HG02981 (cell line): ENCODE results near the gene CPNE5.

Source experiments
- ATAC-seq: cut with Tn5 transposase; IDR thresholded peaks from one replicate; pipeline ENCODE4 v1.9.1; 2021; ENCODE audit warnings: mild to moderate bottlenecking, moderate library complexity; ENCODE audit not compliant: unreplicated experiment

Gene CPNE5

DNA sequence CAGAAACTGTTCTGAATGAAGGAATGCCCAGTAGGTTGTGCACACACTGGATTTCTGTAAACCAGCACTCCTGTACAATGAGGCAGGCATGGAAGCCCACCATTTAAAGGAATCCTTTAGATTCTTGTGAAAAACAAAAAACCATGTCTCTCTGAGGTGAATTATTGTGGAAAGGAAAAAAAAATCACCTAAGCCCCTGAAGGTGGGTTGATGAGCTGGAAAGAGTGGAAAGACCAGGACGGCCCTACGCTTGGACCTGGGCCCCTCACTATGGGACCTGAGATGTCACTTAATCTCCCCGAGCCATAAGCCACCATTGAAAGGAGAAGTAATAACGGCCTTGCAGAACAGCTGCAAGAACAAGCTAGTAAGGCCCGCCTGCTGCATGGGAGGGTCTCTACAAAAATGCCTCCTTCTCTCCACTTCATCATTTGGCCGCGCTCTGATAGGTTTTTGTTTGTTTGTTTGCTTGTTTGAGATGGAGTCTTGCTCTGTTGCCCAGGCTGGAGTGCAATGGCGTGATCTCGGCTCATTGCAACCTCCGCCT, 72.8 kb downstream of the CPNE5 start:
- no peak for ATAC-seq

GRCh38 chr6:36765594-36766398, 73.4 kb downstream of the CPNE5 start:
- peak; percentile 81 for ATAC-seq

DNA sequence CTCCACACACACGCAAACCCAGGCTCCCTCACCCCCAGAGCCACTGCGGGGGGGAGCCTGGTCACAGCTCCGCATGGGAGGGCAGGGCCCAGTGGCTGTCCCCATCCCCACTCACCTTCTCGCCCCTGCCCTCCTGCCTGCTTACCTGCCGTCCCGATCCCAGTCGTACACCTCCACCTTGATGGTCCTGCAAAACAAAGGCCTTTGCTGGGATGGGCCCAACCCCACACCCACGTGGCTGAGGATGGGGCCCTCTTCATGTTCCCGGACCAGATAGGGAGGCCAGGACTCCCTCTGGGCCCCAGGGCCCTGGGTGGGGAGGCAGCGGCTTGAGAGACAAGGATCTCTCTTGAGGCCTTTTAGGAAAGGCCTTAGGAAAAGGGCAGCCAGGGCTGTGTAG, 74.1 kb downstream of the CPNE5 start:
- ATAC-seq = no peak

GRCh38 chr6:36762123-36762522, 77.1 kb downstream of the CPNE5 start:
- no peak for ATAC-seq

GRCh38 chr6:36760685-36761435, 78.4 kb downstream of the CPNE5 start:
- ATAC-seq = no peak

- ATAC-seq = no peak
Measured at GRCh38 chr6:36759148-36759759, 80.0 kb downstream of the CPNE5 start.

GRCh38 chr6:36758516-36759147, 80.6 kb downstream of the CPNE5 start:
- no peak for ATAC-seq

- no peak for ATAC-seq
Measured at GRCh38 chr6:36757943-36758508, 81.2 kb downstream of the CPNE5 start.

DNA sequence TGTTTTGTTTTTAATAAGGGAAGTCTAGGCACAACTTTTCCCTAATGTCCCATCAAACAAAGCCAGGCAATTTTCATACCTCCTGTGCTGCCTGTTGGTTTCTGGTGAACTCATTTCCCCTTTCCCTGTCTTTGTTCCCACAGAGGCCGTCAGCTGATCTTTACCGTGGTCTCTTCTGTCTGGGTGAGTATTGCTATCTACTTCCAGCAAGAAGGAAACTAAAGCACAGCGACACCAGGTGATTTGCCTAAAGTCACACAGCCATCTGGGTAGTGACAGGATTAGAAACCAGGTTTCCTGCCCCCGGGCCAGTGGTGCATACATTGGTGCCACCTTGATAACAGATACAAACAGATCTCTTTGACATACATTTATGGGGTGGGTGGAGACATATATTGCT, 82.0 kb downstream of the CPNE5 start:
- ATAC-seq = no peak

- ATAC-seq = no peak
Measured at GRCh38 chr6:36756786-36757185, 82.5 kb downstream of the CPNE5 start.

- peak; percentile 50 for ATAC-seq
Measured at GRCh38 chr6:36755435-36756348, 83.6 kb downstream of the CPNE5 start.

DNA sequence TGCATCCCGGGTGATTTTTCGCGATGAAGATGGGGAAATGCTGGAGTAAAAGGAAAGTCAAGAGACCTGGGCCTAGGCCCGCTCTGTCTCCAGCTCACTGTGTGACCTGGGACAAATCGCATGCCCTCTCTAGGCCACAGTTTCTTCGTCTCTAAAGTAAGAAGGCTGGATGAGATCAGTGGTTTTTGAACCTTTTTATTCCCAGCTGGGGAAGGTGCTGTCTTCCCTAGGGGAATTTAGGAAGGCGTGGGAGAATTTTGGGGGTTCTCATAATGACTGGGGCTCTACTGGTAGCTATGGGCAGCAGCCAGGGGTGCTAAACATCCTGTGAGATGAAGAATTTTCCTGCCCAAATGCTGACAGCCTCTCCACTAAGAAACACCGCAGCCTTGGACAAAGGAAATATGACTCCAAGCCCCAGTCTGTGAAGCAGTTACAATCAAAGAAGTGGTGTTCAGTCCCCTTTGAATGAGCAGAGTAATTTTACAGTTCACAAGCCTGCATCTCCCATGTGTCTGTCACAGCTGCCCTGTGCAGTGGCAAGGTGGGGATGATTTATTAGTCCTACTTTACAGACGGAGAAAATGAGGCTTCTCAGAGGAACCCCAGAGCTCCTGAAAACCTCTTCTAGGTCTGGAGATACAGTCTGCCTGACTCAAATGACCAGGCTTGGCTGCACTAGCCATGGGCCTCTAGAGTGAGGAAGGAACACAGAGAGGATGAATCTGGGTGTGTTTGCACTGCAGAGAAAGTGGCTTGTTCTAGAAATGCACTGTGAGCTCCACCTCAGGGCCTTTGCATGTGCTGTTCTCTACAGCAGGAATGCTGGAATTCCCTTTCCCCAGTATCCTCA, 84.4 kb downstream of the CPNE5 start:
- no peak for ATAC-seq

DNA sequence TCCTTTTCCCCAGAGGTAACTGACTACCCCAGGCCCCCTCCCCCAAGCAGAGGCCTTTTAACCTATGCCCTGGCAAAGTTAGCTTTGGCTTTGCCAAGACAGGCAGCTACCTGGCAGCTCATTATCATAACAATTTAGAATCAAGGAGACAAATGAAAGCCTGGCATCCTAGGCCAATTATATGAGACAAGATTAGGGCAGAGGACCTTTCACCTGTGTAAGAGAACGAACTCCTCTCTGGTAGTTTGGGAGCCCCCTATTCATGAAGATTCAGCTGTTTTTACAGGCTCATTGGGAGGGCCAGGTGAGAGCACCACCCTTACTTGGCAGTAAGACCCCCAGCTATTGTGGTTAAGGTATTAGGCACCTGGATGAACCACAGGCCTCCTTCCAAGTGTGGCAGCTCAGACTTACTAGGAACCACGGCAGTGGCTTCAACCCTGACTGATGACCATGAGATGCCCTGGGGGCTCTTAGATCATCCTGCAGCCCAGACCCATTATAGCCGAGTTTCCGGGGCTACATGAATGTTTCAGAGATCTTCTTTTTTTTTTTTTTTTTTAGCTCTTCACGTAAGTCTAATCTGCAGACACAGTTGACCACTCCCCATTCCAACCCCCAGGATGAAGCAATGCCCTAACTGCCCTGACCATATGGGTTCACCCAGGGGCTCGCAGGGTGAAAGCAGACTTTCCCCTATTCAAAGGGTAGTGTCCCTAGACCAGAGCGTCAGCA, 85.4 kb downstream of the CPNE5 start:
- ATAC-seq = no peak

DNA sequence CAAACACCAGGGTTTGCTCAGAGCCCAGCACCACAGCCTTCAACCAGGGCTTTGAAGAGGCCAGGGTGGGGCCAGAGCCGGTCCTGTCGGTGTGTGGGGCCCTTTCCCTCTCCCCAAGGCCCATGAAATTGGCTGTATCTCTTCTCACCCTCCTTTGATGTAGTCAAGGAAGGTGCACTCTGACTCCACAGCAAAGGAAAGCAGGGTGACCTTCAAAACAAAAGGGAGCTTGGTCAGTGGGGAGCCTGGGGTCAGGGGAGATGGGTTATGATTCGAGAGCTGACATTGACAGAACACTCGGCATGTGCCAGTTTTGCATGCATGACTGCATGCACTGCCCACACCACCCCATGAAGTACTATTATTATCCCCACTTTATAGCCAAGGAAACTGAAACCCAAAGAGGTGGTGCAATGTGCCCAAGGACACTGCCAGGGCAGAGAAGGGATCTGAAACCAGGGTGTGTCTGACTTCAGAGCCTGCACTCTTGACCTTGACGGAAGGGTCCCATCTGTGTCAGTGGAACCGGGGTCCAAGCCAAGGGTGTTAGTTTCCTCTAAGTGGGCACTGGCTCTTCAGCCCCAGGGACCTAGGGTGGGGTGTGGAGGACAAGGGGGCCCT, 86.2 kb downstream of the CPNE5 start:
- no peak for ATAC-seq

- ATAC-seq = no peak
Measured at GRCh38 chr6:36752187-36752885, 86.9 kb downstream of the CPNE5 start.

- no peak for ATAC-seq
Measured at GRCh38 chr6:36751833-36752186, 87.4 kb downstream of the CPNE5 start.

DNA sequence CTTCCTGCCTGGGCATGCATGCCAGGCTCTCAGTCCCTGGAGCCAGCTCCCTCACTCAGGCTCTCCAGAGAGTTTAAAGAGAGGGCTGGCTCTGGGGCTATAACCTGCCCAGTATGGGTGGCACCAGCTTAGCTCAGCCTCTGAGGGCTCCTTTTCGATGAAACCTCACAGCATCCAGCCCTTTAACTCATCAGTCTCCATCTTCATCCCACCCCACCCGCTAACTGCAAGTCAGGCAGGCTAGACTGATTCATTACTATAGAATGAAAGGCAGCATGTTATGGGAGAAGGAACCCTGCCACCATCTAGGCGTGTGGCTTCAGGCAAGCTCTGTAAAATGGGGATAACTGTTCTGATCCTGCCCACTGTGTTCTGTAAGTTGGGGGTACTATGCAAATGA, 88.2 kb downstream of the CPNE5 start:
- ATAC-seq = no peak
